HG03575 (cell line): Measurements from ENCODE around the gene KAT6B.
"Not testable (repeated sequence)": the region's sequence is repeated elsewhere in the genome, so short reads cannot be mapped to it uniquely, and the experiment has no call there.

ENCODE experiments used
- ATAC-seq: cut with Tn5 transposase; IDR thresholded peaks from one replicate; pipeline ENCODE4 v1.9.1; 2021; ENCODE audit not compliant: unreplicated experiment, insufficient number of reproducible peaks, low FRiP score; ENCODE audit errors: extremely low read depth

Gene KAT6B

DNA sequence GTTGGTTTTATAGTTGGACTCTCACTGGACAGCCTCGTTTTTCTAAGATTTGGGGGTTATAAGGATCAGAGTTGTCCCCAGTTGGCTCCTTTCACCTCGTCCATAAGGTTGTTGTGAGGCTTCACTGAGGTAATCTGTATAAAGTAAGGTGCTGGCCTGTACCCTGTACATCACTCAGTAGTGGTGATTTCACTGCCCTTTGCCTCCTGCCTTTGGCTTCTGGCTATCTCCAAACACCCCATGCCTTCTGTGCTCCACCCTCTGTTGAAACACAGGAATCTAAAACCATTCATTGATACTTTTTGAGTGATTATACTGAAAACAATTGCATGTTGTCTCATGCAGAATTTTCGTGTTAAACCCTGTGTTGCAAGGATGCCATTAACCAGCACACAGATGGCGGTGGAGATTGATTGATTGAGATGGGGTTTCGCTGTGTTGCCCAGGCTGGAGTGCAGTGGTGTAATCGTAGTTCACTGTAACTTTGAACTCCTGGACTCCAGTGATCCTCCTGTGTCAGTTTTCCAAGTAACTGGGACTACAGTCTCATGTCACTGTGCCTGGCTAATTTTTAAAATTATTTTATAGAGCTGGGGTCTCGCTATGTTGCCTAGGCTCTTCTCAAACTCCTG, 55.0 kb downstream of the KAT6B start:
- ATAC-seq = no peak

GRCh38 chr10:74882427-74882826, 56.0 kb downstream of the KAT6B start:
- ATAC-seq = no peak

GRCh38 chr10:74882831-74883230, 56.4 kb downstream of the KAT6B start:
- ATAC-seq = no peak

DNA sequence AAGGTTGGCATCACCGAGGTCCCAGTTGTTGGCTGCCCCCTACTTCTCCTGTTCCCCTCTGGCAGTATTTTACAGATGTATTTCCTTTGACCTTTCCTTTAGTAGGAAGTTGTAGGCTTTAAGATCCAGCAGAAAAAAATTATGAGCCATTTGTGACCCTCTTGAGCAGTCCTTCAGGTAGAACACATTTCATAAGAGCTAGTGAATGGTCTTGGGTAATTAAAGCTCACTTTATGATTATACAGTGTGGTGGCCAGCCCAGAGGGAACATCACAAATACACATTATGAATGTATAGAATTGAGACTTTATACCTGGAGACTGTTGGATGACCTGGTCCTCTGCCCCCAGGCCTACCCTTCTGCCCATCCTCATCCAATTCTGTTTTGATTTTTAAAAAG, 57.0 kb downstream of the KAT6B start:
- no peak for ATAC-seq

DNA sequence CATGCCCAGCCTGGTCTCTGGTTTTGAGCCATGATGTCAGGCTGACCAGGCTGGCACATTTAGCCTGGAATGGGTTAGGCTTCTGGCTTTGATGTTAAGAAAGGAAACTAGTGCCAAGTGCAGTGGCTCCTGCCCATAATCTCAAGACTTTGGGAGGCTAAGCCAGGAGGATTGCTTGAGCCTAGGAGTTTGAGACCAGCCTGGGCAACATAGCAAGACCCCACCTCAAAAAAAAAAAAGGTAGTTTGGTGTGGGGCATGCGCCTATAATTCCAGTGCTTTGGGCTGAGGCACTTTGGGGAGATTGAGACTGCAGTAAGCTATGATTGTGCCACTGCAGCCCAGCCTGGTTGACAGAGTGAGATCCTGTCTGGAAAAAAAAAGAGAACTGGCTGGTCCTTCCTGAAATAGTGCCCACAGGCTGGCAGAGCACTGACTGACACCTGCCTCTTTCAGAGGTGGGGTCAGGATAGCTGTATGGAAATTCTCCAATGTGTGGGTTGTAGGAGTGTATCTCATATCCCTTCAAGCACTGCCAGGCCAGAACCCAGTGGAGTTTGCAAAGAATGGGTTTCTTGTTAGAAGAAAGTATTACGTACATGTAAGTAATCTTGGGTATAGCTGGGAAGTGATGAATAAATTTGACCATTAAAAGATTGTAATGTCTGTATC, 61.3 kb downstream of the KAT6B start:
- ATAC-seq = no peak

DNA sequence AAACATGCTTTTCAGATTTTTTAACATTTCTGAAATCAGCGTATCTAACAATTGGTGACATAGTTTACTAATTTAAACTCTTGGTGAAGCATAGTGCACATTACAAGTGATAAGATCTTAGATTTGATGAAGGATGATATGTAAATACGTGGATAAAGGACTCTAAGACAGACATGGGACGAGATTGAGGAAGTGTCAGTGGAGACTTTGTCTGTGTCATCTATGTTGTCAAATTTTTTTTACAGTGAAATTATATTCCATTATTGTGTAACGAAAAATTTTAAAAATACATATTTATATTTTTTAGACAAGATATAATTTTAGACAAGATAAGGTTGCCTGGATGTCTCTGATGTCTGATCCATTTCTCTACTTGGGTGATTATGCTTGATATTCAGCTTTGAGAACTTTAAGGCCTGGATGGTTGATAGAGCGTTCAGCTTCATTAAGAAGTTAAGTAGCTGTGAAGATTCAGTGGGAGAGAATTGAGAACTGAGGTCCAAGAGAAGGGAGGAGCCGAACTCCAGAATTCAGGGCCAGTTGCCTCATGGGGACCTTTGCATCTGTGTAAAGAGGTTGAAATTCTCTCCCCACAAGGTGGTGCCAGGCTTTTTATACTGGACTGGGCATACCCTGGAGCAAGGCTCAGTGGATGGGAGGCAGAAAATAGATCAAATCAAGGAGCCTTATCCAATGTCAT, 62.7 kb downstream of the KAT6B start:
- ATAC-seq = no peak

DNA sequence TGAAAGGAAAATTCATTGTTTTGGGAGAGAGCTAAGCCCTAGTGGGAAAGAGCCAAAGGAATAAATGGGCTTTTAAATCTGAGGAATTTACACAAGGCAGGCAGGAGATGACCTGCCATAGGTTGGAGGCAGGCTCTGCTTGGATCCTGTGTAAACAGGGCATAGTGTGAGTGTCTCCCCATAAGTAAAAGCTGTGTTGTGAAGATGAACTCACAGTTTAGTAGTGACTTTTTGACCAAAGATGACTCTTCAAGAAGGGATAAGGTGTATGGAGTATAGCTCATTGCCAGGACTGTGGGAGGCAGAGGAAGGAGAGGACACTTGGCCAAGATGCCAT, 63.2 kb downstream of the KAT6B start:
- ATAC-seq = no peak

DNA sequence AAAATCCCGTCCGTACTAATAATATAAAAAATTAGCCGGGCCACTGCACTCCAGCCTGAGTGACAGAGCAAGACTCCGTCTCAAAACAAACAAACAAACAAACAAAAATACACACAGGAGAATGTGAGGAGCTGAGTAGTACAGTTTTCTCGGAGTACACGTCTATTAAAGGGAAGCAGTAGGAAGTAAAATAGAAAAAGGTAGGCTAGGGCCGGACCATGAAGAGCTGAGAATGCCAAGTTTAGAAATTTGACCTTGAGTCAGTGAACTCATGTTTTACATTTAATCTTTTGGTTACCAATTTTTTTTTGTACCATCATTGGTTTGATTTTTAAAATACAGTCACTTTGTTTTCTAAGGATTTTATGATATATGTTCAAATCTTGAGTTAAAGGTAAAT, 64.1 kb downstream of the KAT6B start:
- no peak for ATAC-seq

GRCh38 chr10:74891053-74891452, 64.7 kb downstream of the KAT6B start:
- no peak for ATAC-seq

DNA sequence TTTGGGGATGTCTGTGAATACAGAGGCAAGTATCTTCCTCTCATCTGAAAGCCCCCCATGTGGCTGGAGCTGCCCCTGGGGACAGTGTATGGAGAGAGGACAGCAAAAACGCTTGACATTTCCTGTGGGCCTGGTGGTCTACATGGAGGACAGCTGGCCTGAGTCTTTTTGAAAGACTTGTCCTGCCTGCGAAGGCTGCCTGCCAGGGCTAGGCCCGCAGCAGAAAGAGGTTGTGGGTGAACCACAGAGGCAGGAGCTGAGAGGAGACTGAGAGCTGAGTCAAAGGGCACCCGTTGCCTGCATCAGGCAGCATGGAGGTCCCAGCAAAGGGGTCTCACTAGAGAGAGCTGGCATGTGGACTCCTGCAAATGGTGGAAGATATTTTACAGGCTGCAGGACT, 66.4 kb downstream of the KAT6B start:
- no peak for ATAC-seq

GRCh38 chr10:74893329-74893728, 66.9 kb downstream of the KAT6B start:
- ATAC-seq = not testable (repeated sequence)

GRCh38 chr10:74896788-74897527, 70.6 kb downstream of the KAT6B start:
- ATAC-seq = no peak

DNA sequence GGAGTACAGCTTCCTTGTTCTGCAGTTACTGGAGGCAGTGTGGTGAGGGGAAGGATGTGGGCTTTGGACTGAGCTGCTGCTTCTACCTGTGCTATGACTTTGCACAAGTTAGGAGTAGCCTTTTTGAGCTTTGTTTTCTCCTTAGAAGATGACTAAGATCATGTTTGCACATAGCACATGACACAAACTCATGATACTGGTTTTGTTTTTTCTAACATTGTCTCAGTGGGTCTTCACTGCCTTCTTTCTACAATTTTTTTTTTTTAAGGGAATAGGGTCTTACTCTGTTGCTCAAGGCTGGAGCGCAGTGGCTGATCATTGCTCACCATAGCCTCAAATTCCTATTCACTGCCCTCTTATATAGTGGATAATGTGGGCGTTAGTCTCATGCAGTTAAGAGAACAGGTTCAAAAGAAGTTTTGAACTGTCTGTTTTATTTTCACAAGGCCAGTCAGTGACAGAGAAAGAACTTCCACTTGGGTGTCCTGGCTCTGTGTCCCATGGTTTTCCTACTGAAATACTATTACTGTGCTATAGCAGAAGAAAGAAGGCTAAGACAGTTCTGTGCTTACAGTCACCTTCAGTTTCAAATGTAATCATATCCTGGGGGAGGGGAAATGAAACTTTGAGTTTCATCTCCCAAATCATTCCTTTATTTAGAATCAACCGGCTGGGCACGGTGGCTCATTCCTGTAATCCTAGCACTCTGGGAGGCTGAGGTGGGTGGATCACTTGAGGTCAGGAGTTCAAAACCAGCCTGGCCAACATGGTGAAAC, 72.0 kb downstream of the KAT6B start:
- peak; percentile 55 for ATAC-seq

DNA sequence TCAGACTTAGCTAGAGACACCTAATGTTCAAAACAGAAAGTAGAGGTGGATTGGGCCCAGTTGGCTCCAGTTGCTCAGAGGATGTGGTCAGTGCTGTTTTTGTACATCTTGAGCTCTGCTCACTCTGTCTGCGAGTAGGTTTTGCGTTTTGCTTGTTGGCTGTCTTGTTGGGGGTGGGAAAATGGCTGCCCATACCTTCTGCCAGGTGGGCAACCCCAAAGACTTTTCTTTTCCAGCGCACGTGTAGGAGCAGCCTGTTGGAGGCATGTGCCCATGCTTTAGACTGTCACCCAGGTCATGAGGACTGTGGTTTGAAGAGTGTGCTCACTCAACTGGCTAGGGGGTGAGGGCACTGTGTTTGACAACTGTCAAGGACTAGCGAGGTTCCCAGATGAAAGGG, 73.9 kb downstream of the KAT6B start:
- no peak for ATAC-seq

DNA sequence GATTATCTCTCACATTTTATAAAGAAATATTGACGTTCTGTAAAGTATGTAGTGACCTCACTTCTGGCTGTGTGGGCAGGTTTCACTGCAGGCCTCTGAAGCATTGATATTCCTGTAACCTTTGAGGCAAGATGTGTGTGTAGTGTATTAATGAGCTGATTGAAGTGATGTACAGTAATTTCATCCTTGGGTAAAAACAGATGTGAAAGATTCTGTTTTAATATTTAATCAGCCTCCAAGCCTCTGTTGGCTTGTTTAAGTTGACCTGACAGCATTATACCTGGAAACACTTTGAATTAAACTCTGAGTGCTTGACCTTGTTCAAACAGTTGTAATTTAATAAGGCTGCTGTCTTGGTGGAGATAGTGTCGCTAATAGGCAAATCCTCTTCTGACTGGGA, 74.9 kb downstream of the KAT6B start:
- ATAC-seq = no peak

GRCh38 chr10:74901867-74902450, 75.6 kb downstream of the KAT6B start:
- ATAC-seq = no peak

DNA sequence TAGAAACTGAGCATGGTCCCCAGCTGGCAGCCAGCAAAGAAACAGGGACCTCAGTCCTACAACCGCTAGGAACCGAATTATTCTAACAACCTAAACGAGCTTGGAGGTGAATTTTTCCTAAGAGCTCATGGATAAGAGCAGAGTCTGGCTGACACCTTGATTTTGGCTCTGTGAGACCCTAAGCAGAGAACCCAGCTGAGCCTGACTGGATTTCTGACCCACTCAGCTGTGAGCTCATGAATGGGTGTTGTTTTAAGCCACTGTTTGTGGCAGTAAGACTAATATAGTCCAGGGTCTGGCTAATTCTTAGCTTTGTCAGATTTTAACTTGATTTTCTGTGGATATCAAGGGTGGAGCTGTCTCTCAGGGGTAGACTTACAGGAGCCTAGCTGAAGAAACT, 77.1 kb downstream of the KAT6B start:
- ATAC-seq = no peak

- no peak for ATAC-seq
These were observed 80.3 kb downstream of the KAT6B start for GRCh38 chr10:74906611-74907198.
